Erythroblast (primary cell): ENCODE results near the gene CNOT6.

ENCODE experiments used
- GATA1 ChIP-seq: IDR thresholded peaks from 2 replicates; pipeline ENCODE4 v1.6.1; 2011; ENCODE audit warnings: low read depth, mild to moderate bottlenecking, control low read depth, low read length, moderate library complexity
- POLR2A ChIP-seq: IDR thresholded peaks from 2 replicates; pipeline ENCODE4 v1.6.1; 2011; ENCODE audit warnings: mild to moderate bottlenecking, low read length

DNA sequence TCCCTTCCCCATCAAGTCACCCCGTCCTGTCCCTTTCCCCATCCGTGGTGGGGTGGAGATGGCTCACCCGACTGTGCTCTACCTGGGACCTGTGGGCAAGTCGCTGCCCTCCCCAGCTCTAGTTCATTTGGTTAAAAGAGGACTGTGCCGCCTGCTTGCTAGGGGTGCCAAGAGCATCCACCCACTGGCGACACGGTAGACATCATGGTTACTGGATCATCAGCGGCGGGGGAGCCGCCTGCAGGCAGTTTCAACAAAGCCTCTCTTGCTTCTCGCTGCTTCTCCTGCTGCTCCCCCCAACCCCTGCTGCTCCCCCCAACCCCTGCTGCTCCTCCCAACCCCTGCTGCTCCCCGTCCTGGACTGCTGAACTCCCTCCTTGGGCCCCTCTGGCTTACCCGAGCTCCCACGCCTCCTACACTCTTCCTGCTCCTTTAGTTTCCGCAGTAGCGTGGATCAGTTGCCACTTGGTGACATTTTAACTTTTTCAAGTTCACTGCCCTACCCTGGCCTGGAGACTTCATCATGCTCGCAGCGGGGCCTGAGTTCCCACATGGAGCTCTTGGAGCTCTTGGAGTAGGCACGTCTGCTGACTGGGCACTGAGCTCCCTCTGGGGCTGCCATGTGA lies 119.1 kb downstream of the CNOT6 start:
- TF ChIP-seq POLR2A (no peak), GATA1 (no peak)
